ENCODE measurements around the gene U2AF2. TPM values are rescaled to one million over a fixed set of nuclear protein-coding genes. Genes with fewer than 3 reads are reported as not detected.

Gene U2AF2
- total and polyA plus RNA-seq, 5 donors from 2014 or later: 7.2 to 283 (median 8.8) TPM

DNA sequence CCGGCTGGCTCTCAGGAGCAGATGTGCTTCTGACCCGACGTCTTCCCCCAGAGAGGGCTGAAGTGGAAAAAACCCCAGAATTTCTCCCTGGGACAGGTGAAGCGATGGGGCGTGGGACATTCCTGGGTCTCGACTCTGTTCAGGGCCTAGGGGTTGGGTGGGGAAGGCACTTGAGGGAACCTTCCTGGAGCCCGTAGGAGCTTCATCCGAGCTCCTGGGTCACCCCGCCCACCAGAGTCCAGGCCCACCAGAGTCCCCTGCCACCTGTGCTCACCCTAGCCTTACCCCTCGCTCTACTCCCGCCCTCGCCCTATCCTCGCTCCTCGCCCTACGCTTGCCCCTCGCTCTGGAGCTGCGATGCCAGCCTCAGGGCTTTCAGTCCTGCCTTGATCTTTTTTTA is 43.4 kb downstream of the U2AF2 start:
- H3K4me1 ChIP-seq (ENCODE audit: control insufficient read depth, insufficient read depth, low read length, poor library complexity, severe bottlenecking): no peaks in the 10 kb centered on the region
- Mint-ChIP-seq H3K4me3 (no peak overlapping the region), H3K4me1 (peaks cover 0 to 13% (median 0%) of the 10 kb centered on the region in 4 donors), H3K27ac (no peak overlapping the region), H3K9me3 (no peaks in the 10 kb centered on the region), H3K27me3 (no peaks in the 10 kb centered on the region), H3K36me3 (peaks cover 17% of the 10 kb centered on the region)
- H3K36me3 ChIP-seq (ENCODE audit: control insufficient read depth, insufficient read depth, low read length): peaks cover 24% of the 10 kb centered on the region
- H3K27ac ChIP-seq (ENCODE audit: insufficient read depth, low read length, poor library complexity, severe bottlenecking): no peak overlapping the region
- no peak overlapping the region for H3K4me3 ChIP-seq (ENCODE audit: low read depth, low read length)
- ATAC-seq (ENCODE audit: low read depth in 2 of 2): no peak
- DNase-seq: no peak
- no peaks in the 10 kb centered on the region for H3K9me3 ChIP-seq (ENCODE audit: control insufficient read depth in 2 of 2, low read length in 2 of 2)
- H3K27me3 ChIP-seq (ENCODE audit: control insufficient read depth, insufficient read depth, low read length): no peaks in the 10 kb centered on the region

DNA sequence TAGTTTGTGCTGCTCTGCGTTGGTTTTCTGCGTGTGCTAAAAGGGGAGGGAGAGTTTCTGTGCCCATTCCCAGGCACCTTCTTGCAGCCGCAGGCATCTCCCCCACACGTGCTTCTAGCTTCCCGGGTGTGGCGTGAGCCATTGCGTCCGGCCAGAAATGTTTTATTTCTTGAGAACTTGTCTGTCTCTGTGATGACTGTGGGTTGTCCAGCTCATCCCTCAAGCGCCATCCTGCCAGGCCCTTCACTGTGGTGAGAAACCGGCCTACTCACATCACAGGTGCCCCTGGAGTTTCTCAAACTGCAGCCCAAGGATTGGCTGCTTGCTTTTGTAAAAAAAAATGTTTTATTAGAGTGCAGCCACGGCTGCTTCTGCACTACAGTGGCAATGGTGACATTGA is 44.4 kb downstream of the U2AF2 start:
- DNase-seq (no peak), ATAC-seq (ENCODE audit: low read depth in 2 of 2) (no peak)
- no peaks in the 10 kb centered on the region for H3K27me3 Mint-ChIP-seq
- Histone ChIP-seq H3K27me3 (ENCODE audit: control insufficient read depth, insufficient read depth, low read length) (no peaks in the 10 kb centered on the region), H3K9me3 (ENCODE audit: control insufficient read depth in 2 of 2, low read length in 2 of 2) (no peaks in the 10 kb centered on the region), H3K4me1 (ENCODE audit: control insufficient read depth, insufficient read depth, low read length, poor library complexity, severe bottlenecking) (no peaks in the 10 kb centered on the region), H3K27ac (ENCODE audit: insufficient read depth, low read length, poor library complexity, severe bottlenecking) (no peak overlapping the region), H3K4me3 (ENCODE audit: low read depth, low read length) (no peak overlapping the region), H3K36me3 (ENCODE audit: control insufficient read depth, insufficient read depth, low read length) (peaks cover 14% of the 10 kb centered on the region)
- H3K36me3 Mint-ChIP-seq: peaks cover 20% of the 10 kb centered on the region
- no peak overlapping the region for H3K27ac Mint-ChIP-seq
- no peak overlapping the region for H3K4me3 Mint-ChIP-seq
- no peaks in the 10 kb centered on the region for H3K9me3 Mint-ChIP-seq
- peaks cover 0 to 13% (median 1%) of the 10 kb centered on the region in 4 donors for H3K4me1 Mint-ChIP-seq

DNA sequence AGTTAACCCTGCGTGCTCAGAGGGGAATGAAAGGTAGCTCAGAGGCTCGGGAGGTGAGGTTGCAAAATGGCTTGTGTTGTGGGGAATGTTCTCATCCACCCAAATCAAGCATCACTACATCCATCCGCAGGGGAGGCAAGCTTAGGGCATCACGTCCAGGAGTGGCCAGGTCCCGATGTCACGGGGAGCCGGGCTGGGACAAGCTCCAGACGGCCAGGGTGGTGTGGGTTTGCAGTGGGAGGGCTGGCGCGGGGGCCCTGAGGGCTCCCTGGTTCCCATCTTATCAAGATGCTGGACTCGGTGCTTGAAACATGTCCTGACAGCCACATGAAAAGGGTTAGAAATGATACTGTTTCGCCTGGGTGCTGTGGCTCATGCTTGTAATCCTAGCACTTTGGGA is 46.0 kb downstream of the U2AF2 start:
- Mint-ChIP-seq H3K4me3 (no peak overlapping the region), H3K27me3 (no peaks in the 10 kb centered on the region), H3K27ac (no peak overlapping the region), H3K36me3 (peaks cover 21% of the 10 kb centered on the region), H3K9me3 (peaks cover 0 to 2% (median 0%) of the 10 kb centered on the region in 7 donors), H3K4me1 (peaks cover 0 to 13% (median 2%) of the 10 kb centered on the region in 4 donors)
- H3K36me3 ChIP-seq (ENCODE audit: control insufficient read depth, insufficient read depth, low read length): peaks cover 4% of the 10 kb centered on the region
- no peaks in the 10 kb centered on the region for H3K27me3 ChIP-seq (ENCODE audit: control insufficient read depth, insufficient read depth, low read length)
- H3K4me1 ChIP-seq (ENCODE audit: control insufficient read depth, insufficient read depth, low read length, poor library complexity, severe bottlenecking): no peaks in the 10 kb centered on the region
- ATAC-seq (ENCODE audit: low read depth in 2 of 2): no peak
- DNase-seq: no peak
- H3K27ac ChIP-seq (ENCODE audit: insufficient read depth, low read length, poor library complexity, severe bottlenecking): no peak overlapping the region
- H3K4me3 ChIP-seq (ENCODE audit: low read depth, low read length): no peak overlapping the region
- H3K9me3 ChIP-seq (ENCODE audit: control insufficient read depth in 2 of 2, low read length in 2 of 2): no peaks in the 10 kb centered on the region

DNA sequence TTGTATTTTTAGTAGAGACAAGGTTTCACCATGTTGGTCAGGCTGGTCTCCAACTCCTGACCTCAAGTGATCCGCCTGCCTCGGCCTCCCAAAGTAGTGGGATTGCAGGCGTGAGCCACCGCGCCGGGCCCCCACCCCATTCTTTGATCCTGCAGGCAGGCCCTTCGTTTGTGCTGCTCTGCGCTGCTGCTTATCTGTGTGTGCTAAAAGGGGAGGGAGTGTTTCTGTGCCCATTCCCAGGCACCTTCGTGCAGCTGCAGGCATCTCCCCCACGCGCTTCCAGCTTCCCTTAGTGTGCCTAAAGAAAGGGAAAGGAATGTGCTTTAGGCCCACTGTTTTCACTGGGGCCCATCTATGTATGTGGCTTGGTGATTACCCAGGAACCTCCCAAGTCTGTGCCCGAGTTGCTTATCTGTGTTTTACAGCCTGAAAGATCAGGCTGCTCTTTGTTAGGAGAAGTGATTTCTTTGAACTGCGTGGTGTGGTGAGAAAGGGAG is 47.3 kb downstream of the U2AF2 start:
- H3K27ac Mint-ChIP-seq: no peak overlapping the region

DNA sequence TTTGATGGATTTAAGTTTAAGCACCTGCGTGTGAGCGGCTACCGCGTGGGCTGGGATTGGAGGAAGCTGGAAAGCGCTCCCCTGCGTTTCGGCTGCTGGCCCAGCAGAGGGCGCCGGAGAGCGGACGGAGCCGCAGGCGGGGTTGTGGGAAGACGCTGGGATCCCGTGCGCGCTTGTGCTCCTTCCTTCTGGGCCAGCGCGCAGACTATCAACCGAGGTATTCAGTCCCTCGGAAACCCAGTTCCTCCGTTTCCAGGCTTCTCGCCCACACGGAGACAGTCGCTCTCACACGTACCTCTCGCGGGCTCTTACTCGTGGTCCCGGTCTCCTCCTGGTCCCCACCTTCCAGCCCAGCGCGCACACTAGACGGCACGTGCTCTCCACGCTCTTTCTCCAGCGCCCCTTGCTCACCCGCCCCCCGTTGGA is 49.0 kb downstream of the U2AF2 start:
- no peak overlapping the region for H3K4me3 ChIP-seq (ENCODE audit: low read depth, low read length)
- Mint-ChIP-seq H3K27ac (no peak overlapping the region), H3K27me3 (peaks cover 4% of the 10 kb centered on the region), H3K4me1 (peaks cover 0 to 5% (median 4%) of the 10 kb centered on the region in 4 donors), H3K9me3 (peaks cover 0 to 2% (median 0%) of the 10 kb centered on the region in 7 donors), H3K4me3 (no peak overlapping the region), H3K36me3 (peaks cover 12% of the 10 kb centered on the region)
- no peaks in the 10 kb centered on the region for H3K36me3 ChIP-seq (ENCODE audit: control insufficient read depth, insufficient read depth, low read length)
- DNase-seq: peak in 2 of 3 donors; percentile 13 to 24
- H3K27me3 ChIP-seq (ENCODE audit: control insufficient read depth, insufficient read depth, low read length): no peaks in the 10 kb centered on the region
- no peak for ATAC-seq (ENCODE audit: low read depth in 2 of 2)
- H3K4me1 ChIP-seq (ENCODE audit: control insufficient read depth, insufficient read depth, low read length, poor library complexity, severe bottlenecking): no peaks in the 10 kb centered on the region
- no peak overlapping the region for H3K27ac ChIP-seq (ENCODE audit: insufficient read depth, low read length, poor library complexity, severe bottlenecking)
- no peaks in the 10 kb centered on the region for H3K9me3 ChIP-seq (ENCODE audit: control insufficient read depth in 2 of 2, low read length in 2 of 2)

More for the DNA sequence above, 47.3 kb downstream of the U2AF2 start:
- ATAC-seq (ENCODE audit: low read depth in 2 of 2): no peak
- Mint-ChIP-seq H3K27me3 (no peaks in the 10 kb centered on the region), H3K9me3 (peaks cover 0 to 2% (median 0%) of the 10 kb centered on the region in 7 donors), H3K4me3 (no peak overlapping the region), H3K4me1 (peaks cover 0 to 12% (median 2%) of the 10 kb centered on the region in 4 donors), H3K36me3 (peaks cover 21% of the 10 kb centered on the region)
- Histone ChIP-seq H3K36me3 (ENCODE audit: control insufficient read depth, insufficient read depth, low read length) (no peaks in the 10 kb centered on the region), H3K9me3 (ENCODE audit: control insufficient read depth in 2 of 2, low read length in 2 of 2) (no peaks in the 10 kb centered on the region), H3K4me1 (ENCODE audit: control insufficient read depth, insufficient read depth, low read length, poor library complexity, severe bottlenecking) (no peaks in the 10 kb centered on the region), H3K4me3 (ENCODE audit: low read depth, low read length) (no peak overlapping the region), H3K27ac (ENCODE audit: insufficient read depth, low read length, poor library complexity, severe bottlenecking) (no peak overlapping the region), H3K27me3 (ENCODE audit: control insufficient read depth, insufficient read depth, low read length) (no peaks in the 10 kb centered on the region)
- no peak for DNase-seq

DNA sequence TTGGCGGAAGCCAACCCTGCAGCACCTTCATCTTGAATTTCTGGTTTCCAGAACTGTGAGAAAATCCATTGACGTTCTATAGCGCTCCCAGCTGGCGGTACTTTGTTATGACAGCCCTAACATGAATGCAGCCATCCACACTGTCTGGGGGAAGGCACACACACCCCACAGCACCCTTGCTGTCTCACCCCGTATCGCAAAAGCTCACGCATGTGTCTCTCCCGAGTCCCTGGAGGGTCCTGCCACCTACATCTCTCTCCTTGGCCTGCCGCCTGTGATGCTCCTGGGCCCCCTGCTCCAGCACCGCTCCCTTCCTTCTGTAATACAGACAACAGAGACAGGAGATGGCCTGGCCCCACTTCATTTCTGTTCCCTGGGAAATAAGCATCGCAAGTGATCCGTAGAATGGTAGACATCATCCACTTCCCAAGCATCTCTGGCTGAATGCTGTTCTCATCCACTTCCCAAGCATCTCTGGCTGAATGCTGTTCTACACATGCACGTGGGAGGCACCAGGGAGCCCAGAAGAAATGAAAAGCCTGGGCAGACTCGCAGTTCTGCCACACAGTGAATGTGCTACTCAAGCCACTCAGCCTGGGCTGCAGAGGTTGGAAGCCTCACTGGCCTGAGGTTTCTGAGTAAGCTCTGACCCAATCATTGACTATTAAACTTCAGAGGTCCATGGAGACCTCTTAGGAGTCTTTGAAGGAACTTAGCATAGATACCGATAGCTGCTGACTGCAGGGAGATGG is 49.8 kb downstream of the U2AF2 start:
- H3K36me3 Mint-ChIP-seq: peaks cover 8% of the 10 kb centered on the region

DNA sequence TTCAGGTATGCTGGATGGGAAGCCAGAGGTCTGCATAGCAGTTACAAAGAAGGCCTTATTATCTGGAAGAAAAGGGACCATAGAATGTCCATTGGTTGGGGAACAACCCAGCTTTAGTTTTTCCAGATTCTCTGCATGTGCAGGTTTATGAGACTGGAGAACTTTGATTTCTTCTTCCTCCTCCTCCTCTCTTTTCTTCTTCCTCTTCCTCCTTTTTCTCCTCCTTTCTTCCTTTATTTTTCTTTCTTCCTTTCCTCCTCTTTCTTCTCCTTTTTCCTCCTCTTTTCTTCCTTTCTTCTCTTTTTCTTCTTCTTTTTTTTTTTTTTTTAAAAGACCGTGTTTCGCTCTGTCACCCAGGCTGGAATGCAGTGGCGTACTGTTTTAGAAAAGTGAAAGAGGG is 51.1 kb downstream of the U2AF2 start:
- DNase-seq: no peak

More for the DNA sequence above, 49.8 kb downstream of the U2AF2 start:
- Mint-ChIP-seq H3K9me3 (peaks cover 0 to 2% (median 0%) of the 10 kb centered on the region in 7 donors), H3K27me3 (peaks cover 4% of the 10 kb centered on the region), H3K4me1 (peaks cover 2 to 7% (median 5%) of the 10 kb centered on the region in 4 donors), H3K4me3 (no peak overlapping the region), H3K27ac (peak overlapping the region in 1 of 3 donors; percentile 11)
- no peaks in the 10 kb centered on the region for H3K9me3 ChIP-seq (ENCODE audit: control insufficient read depth in 2 of 2, low read length in 2 of 2)
- no peaks in the 10 kb centered on the region for H3K27me3 ChIP-seq (ENCODE audit: control insufficient read depth, insufficient read depth, low read length)
- ATAC-seq (ENCODE audit: low read depth in 2 of 2) (no peak), DNase-seq (no peak)
- no peak overlapping the region for H3K27ac ChIP-seq (ENCODE audit: insufficient read depth, low read length, poor library complexity, severe bottlenecking)
- no peak overlapping the region for H3K4me3 ChIP-seq (ENCODE audit: low read depth, low read length)
- H3K36me3 ChIP-seq (ENCODE audit: control insufficient read depth, insufficient read depth, low read length): no peaks in the 10 kb centered on the region
- H3K4me1 ChIP-seq (ENCODE audit: control insufficient read depth, insufficient read depth, low read length, poor library complexity, severe bottlenecking): no peaks in the 10 kb centered on the region

More for the DNA sequence above, 51.1 kb downstream of the U2AF2 start:
- no peak overlapping the region for H3K27ac ChIP-seq (ENCODE audit: insufficient read depth, low read length, poor library complexity, severe bottlenecking)
- Mint-ChIP-seq H3K27ac (no peak overlapping the region), H3K36me3 (peaks cover 4% of the 10 kb centered on the region), H3K27me3 (peaks cover 4% of the 10 kb centered on the region), H3K9me3 (peaks cover 0 to 2% (median 0%) of the 10 kb centered on the region in 7 donors), H3K4me3 (no peak overlapping the region), H3K4me1 (peaks cover 2 to 7% (median 5%) of the 10 kb centered on the region in 4 donors)
- ATAC-seq (ENCODE audit: low read depth in 2 of 2): no peak
- no peaks in the 10 kb centered on the region for H3K4me1 ChIP-seq (ENCODE audit: control insufficient read depth, insufficient read depth, low read length, poor library complexity, severe bottlenecking)
- no peaks in the 10 kb centered on the region for H3K9me3 ChIP-seq (ENCODE audit: control insufficient read depth in 2 of 2, low read length in 2 of 2)
- no peaks in the 10 kb centered on the region for H3K36me3 ChIP-seq (ENCODE audit: control insufficient read depth, insufficient read depth, low read length)
- H3K27me3 ChIP-seq (ENCODE audit: control insufficient read depth, insufficient read depth, low read length): no peaks in the 10 kb centered on the region
- no peak overlapping the region for H3K4me3 ChIP-seq (ENCODE audit: low read depth, low read length)
